CD4-positive, alpha-beta T cell treated with Interleukin-6 at 100 ng/mL for 8 hours (primary cell): ENCODE measurements around the gene BAZ1A.
"Not testable (repeated sequence)": the region's sequence is repeated elsewhere in the genome, so short reads cannot be mapped to it uniquely, and the experiment has no call there.

Experiments used
- DNase-seq: peaks from one replicate; pipeline ENCODE4 v3.0.0-alpha.2; 2020; ENCODE audit warnings: mixed read lengths, low spot score

The BAZ1A gene

DNA sequence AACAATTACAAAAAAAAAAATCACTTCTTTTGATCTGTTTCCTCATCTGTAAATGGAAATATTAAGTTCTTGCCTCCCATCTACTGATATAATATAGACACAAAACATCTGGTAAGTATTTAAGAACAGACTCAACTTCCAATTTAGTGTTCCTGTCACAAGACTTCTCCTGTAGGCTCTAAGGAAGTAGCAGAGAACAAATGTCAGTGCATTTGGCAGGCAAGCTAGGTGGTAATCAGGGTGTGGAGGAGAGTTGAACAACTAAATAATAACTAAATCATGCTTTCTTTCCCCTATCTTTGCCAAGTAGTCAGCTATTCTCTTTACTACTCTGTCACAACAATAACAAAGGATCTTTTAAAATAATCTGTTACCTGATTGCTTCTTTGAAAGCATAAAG lies 22.1 kb downstream of the BAZ1A start:
- DNase-seq, result no peak

DNA sequence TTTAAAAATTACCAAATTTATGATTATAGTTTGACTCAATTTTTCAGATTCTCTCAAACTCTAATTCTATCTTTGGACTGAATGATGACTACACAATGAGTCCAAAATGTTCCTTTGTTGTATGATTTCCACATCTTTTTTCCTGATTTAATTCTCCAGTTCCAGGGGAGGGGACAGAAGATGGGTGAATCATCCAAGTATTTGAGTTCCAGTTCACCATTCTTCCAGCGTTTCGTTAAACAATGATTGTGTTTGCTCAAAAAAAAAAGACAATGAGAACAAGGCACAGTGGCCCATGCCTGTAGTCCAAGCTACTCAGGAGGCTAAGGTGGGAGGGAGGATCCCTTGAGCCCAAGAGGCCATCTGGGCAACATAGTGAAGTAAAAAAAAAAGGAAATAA lies 23.8 kb downstream of the BAZ1A start:
- DNase-seq, result no peak

- DNase-seq, result no peak
Measured at GRCh38 chr14:34845869-34846268, 29.3 kb downstream of the BAZ1A start.

GRCh38 chr14:34843011-34843554 lies 32.1 kb downstream of the BAZ1A start:
- DNase-seq, result no peak

GRCh38 chr14:34837801-34838322 lies 37.3 kb downstream of the BAZ1A start:
- DNase-seq, result no peak

DNA sequence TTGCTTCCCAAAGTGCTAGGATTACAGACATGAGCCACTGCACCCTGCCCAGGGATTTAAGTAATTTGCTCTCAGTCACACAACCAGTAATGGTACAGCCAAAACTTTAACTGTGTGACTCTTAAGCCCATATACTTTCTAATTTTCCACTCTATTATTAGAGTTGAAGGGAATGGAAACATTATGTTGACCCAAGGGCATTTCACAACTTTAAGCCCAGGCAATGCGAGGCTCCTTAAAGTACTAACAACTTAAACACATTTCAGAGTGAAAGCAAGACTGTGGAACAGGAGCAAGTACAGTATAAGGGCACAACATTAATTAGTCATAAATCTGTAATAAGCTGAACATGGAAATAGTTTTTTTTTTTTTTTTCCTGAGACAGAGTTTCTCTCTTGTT lies 39.8 kb downstream of the BAZ1A start:
- no peak for DNase-seq

DNA sequence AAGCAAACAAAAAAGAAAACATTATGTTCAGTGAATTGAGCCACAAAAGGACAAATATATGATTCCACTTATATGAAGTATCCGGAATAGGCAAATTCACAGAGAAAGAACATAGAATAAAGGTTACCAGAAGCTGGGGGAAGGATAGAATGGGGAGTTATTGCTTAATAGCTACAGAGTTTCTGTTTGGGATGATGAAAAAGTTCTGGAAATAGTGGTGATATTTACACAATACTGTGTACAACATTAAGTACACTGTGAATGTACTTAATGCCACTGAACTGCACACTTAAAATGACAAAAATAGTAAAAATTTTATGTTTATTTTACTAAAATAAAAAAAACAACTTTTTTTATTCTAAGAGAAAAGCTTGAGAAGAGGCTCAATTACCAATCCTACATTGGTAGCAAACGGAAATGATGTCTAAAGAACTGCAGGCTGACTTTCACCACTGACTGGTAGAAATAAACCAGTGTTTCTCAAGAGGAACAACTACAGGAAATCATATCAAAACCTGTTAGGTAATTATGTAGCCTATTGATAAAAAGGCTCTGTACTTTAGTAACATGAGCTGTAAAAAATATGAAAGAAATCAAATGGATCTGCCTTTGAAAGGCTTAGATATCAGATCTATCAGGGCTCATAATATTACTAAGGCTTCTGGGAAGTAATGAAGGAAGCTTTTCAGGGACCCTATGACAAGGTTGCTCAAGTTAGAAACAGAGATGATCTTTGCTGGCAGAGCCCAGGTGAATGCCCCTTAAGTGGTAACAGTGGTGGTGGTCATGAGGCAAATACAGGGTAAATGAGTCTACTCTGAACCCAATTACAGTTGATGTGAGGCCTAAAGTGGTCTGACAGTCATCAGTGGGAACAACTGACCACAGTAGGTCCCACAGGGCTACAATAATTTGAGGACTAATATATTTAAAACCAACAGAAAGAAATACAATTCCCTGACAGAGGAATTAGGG lies 41.3 kb downstream of the BAZ1A start:
- DNase-seq, result no peak

GRCh38 chr14:34826661-34827060 lies 48.5 kb downstream of the BAZ1A start:
- no peak for DNase-seq

- DNase-seq, result no peak
Measured at GRCh38 chr14:34824826-34825225, 50.3 kb downstream of the BAZ1A start.

GRCh38 chr14:34824256-34824655 lies 50.9 kb downstream of the BAZ1A start:
- no peak for DNase-seq

DNA sequence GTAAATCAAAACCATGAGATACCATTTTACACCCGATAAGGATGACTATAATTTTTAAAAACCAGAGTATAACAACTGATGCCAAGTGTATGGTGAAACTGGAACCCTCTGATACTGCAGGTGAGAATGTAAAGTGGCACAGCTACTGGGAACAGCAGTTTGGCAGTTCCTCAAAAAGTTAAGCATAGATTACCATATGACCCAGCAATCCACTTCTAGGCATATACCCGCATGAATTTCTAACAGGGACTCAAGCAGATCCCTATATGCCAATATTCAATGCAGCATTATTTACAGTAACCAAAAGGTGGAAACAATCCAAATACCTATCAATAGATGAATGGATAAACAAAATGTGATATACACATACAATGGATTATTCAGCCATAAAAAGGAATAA lies 57.4 kb downstream of the BAZ1A start:
- no peak for DNase-seq

- no peak for DNase-seq
Measured at GRCh38 chr14:34810028-34810427, 65.1 kb downstream of the BAZ1A start.

DNA sequence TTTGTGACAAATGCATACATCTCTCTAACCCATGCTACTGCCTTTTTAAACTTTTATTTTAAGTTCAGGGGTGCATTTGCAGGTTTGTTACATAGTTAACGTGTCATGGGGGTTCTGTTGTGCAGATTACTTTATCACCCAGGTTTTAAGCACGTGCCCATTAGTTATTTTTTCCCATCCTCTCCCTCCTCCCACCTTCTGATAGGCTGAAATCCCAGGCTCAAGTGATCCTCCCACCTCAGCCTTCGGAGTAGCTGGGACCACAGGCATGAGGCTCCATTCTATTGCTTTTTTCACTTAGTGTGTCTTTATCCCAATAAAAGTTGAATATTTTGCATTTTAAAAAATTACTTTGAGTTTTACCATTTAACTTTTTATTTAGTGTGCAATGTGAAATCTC lies 68.9 kb downstream of the BAZ1A start:
- no peak for DNase-seq

GRCh38 chr14:34804933-34805332 lies 70.2 kb downstream of the BAZ1A start:
- no peak for DNase-seq

DNA sequence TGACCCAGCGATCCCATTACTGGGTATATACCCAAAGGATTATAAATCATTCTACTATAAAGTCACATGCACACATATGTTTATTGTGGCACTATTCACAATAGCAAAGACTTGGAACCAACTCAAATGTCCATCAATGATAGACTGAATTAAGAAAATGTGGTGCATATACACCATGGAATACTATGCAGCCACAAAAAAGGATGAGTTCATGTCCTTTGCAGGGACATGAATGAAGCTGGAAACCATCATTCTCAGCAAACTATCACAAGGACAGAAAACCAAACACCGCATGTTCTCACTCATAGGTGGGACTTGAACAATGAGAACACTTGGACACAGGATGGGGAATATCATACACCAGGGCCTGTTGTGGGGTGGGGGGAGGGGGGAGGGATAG lies 76.3 kb downstream of the BAZ1A start:
- DNase-seq, result not testable (repeated sequence)

DNA sequence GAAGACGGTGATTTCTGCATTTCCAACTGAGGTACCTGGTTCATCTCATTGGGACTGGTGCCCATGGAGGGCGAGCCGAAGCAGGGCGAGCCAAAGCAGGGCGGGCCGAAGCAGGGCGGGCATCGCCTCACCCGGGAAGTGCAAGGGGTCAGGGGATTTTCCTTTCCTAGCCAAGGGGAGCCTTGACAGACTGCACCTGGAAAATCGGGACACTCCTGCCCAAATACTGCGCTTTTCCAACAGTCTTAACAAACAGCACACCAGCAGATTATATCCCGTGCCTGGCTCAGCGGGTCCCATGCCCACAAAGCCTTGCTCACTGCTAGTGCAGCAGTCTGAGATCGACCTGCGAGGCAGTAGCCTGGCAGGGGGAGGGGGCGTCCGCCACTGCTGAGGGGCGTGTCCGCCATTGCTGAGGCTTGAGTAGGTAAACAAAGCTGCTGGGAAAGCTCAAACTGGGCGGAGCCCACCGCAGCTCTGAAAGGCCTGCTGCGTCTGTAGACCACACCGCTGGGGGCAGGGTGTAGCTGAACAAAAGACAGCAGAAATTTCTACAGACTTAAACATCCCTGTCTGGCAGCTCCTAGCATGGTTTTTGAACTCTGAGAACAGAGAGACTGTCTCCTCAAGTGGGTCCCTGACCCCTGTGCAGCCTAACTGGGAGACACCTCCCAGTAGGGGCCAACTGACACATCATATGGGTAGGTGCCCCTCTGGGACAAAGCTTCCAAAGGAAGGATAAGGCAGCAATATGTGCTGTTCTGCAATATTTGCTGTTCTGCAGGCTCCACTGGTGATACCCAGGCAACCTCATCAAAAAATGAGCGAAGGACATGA lies 77.2 kb downstream of the BAZ1A start:
- DNase-seq, result no peak

DNA sequence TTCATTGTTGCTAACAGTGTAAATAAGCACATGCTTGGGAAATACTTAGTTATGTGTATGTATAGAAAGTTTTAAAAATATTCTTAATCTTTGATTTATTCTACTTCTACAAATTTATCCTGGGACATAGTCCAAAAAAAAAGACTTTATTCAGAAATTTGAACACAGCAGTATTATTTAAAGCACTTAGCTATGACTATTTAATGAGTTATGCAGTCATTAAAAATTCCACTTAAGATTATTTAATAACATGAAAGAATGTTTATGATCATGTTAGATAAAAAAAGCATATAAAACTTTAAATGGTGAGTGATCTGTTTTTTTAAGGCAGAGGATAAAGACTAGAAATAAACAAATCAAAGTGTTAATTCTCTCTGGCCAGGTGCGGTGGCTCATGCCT lies 78.3 kb downstream of the BAZ1A start:
- no peak for DNase-seq

DNA sequence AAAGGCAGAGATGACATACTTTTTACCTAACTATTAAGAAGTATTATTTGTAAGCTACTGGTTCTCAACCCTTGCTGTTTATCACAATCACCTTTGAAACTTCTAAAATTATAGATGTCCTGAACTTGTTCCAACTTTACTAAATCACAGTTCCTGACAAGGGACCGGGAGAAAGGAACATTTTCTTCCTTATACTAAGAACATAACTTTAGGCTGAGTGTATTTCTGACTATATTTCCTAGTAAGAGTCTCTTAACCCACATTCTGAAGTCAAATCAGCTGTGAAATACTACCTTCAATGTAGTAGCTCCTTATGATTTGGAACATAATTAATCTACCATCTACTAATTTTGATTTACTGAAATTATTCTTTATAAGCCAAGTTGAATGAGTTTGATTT lies 80.2 kb downstream of the BAZ1A start:
- DNase-seq, result no peak

DNA sequence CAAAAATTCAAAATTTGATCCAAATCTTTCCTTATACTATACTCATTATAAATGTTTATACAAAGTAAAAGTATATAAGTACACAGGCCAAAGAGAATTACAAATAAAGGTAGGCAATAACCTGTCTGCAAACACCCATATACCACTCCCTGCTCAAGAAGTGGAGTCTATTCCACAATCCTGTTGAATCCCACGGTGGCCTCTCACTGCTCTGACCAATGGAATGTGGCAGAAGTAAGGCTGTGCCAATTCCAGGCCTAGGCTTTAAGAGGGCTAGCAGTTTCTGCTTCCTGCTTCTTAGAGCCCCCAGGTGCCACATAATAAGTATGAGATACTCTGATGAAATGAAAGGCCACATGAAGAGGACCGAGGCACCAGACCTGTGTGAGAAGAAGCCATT lies 80.9 kb downstream of the BAZ1A start:
- no peak for DNase-seq

DNA sequence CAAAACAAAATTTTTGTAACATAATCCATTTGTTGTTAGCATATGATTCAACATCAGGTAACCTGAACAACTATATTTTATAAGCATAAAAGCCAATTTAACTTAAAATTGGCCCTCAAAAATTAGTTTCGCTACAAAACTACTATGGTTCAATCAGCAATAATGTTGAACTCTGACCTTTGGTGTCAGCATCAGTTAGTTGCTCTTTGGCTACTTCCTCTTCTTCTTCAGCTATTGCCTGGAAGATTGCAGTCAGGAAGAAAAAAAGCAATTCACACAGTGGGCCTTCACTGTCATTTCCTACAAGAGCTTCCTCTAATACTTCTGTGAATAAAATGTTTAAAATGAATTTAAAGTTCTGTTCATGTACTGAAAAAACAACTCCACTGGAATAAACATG lies 82.6 kb downstream of the BAZ1A start:
- no peak for DNase-seq

GRCh38 chr14:34785223-34786006 lies 89.7 kb downstream of the BAZ1A start:
- no peak for DNase-seq

GRCh38 chr14:34782031-34782430 lies 93.1 kb downstream of the BAZ1A start:
- DNase-seq, result no peak
